ENCODE measurements around the gene PACSIN2.
"Not testable (repeated sequence)": the region's sequence is repeated elsewhere in the genome, so short reads cannot be mapped to it uniquely, and the experiment has no call there.

PACSIN2 gene

DNA sequence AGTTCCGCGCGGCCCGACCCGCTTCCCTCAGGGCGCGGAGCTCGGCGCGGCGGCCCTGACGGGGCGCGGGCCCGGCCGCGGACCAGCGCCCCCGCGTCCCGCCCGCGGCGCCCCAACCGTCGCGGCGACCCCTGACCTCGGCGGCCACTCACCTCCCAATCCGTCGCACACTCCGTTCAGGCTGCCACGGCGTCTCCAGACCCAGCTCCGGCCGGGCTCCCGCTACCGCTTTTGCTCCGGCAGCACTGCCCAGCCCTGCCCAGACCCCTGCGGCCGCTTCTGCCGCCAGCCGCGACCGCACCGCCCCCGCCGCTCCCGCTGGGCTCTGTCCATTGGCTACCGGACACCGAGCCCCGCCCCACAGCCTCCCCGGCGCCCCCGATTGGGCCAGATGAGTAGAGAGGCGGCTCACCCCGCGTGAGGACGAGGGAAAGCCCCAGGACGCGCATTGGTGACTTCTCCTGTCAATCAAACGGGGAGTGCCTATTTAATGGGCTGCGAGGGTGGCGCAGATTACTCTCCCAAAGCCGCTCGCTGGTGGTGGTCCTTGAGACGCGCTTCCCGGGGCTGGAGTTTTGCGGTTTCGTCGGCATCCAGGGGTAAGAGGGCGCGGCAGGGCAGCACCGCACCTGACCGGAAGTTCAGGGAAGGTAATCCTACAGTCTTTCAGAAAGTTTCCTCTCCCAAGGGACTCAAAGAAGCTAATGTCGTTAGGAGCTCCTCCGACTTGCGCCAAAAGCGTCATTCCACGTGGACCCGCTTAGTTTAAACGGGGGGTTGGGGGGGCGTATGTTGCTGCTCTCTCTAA, at the start of gene PACSIN2:
Gene PACSIN2, minus strand, starts transcription at position 281 of the 808 bp plus-strand sequence. CDS start 103,069 bp downstream, outside the sequence.
- peak; percentile 98 to 99 for DNase-seq (ENCODE audit: low read depth in 2 of 2)

DNA sequence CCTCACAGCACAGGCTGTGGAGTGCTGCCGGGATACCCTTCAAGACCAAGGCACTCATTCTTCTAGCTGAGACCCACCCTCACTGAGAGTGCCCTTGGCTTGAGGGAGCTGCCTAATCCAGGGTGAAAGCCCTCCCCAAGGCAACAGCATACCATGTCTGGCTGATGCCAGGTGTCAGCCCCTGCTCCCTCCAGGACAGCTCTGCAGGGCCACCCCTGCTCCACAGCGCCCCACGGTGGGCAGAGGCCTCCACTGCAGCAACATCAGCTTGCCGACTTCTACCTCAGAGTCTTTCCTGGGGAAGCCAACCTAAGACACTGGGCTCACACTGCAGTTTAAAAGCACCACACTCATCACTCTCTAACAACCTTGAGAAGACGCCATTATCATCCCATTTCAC, 45.2 kb upstream of the PACSIN2 start:
- DNase-seq (ENCODE audit: low read depth in 2 of 2) = no peak

GRCh38 chr22:43057641-43058040, 42.7 kb upstream of the PACSIN2 start:
- no peak for DNase-seq (ENCODE audit: low read depth in 2 of 2)

DNA sequence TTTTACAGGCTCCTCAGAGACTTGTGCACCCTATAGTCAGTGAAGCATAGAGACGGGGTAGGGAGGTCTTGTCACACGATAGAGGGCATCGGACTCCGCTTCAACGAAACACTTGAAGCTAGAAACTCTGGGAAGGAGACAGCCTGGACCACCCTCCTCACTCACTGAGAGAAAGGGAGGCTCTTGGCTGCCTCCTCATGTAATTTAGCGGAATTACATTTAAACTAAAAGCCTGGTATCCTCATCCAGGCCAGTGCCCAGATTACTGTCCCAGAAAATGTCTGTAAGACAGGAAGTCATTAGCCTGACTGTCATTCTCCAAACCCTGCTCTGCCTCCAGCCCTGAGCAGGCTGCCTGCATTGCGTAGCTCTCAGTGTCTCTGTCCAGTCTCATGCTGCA, 38.2 kb upstream of the PACSIN2 start:
- no peak for DNase-seq (ENCODE audit: low read depth in 2 of 2)

- DNase-seq (ENCODE audit: low read depth in 2 of 2) = no peak
These were observed 36.0 kb upstream of the PACSIN2 start for GRCh38 chr22:43050995-43051394.

- no peak for DNase-seq (ENCODE audit: low read depth in 2 of 2)
These were observed 32.7 kb upstream of the PACSIN2 start for GRCh38 chr22:43047605-43048004.

DNA sequence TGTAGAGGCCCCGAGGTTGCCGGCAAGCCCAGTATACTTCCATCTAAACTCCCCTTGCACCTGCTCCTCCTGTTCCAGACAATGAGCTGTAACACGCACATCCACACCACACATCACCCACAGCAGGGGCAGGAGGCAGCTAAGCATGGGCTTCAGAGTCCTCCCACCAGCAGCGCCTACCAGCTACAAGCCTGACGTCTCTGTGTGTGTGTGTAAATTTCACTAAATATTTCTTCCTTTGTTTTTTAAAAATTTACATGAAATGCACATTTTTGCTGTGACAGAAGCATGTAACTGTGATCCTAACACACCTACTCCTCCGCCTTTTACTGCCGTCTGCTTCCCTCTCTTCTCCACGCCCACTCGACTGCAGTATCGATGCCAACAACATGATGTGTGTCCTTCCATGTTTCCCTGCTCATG, 29.4 kb upstream of the PACSIN2 start:
- DNase-seq (ENCODE audit: low read depth in 2 of 2) = no peak

- no peak for DNase-seq (ENCODE audit: low read depth in 2 of 2)
These were observed 27.3 kb upstream of the PACSIN2 start for GRCh38 chr22:43042101-43042780.

DNA sequence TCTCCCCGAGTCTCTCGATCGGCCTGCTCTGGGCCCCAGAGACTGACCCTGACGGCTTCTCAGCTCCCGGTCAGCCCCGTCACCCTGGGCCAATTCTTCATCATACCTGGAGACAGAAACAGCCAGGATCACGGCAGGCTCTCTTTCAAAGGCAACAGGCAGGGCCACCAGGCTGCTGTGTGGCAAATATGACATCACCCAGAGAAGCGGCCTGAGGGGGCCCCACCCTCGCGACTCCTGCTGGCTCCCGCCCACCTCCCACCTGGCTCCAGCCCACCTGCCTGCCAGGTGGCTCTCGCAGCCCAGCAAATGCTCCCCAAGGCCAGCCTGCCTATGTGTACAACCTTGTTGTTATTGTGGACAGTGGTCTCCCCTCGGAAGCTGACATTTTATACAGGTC, 24.9 kb upstream of the PACSIN2 start:
- DNase-seq (ENCODE audit: low read depth in 2 of 2) = no peak

DNA sequence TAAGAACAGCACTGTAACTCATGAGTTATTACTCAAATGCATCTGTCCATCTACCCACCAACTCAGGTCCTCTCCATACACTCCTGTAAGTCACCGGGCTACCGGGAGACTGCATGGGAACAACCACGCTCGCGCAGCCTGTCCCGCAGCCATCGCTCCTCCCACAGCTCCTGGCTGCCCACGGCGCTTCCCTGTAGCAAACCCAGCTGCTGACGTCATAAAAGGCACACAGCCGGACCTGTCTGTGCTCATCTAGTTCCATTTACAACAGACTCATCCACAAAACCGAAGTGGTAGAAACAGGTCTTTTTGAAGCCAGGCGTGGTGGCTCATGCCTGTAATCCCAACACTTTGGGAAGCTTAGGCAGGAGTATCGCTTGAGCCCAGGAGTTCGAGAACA, 23.4 kb upstream of the PACSIN2 start:
- no peak for DNase-seq (ENCODE audit: low read depth in 2 of 2)

DNA sequence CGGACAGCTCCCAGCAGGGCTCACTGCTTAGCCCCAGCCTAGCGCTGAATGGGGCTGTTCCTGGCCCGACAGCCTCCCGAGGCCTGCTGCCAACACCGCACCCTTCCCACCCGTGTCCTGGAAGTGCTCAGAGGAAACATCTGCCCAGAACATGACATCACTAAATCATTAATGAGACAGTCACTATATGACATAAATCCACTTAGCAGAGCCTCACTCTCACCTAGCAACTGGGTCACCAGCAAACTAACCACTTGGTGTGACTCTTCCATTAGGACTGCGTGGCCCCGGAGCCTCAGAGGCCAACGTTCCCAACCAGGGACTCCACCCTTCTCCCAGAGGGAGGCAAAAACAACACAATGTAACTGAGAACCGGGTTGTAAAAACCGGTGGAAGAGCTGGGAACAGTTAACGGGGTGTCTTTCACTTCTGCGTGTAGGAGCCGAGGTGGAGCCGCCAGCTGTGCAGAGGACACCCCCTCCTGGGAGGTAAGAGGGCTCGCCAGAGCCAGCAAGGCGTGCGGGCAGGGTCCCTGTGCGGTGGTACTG, 21.4 kb upstream of the PACSIN2 start:
- DNase-seq (ENCODE audit: low read depth in 2 of 2) = no peak

GRCh38 chr22:43035250-43035649, 20.3 kb upstream of the PACSIN2 start:
- DNase-seq (ENCODE audit: low read depth in 2 of 2) = no peak

- no peak for DNase-seq (ENCODE audit: low read depth in 2 of 2)
These were observed 16.7 kb upstream of the PACSIN2 start for GRCh38 chr22:43031617-43032016.

DNA sequence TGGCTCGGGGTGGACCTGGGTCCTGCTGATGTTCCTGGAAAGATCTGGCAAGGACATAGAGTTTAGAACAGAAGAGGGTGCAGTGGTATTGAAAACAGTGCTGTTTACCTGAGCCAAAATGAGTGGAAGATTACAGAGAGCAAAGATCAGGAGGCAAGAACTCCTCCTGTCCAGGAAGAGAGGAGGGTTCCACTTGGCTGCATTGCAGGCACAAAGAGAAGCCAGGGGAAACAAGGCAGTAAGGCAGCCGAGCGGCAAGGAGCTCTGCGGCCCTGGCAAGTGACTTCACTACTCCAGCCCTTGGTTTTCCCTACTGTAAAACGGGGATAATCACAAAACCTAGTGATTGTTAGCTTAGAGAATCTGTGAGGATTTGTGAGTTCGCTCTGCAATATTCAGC, 3.7 kb upstream of the PACSIN2 start:
- no peak for DNase-seq (ENCODE audit: low read depth in 2 of 2)

GRCh38 chr22:43017525-43018460, 2.8 kb upstream of the PACSIN2 start:
- no peak for DNase-seq (ENCODE audit: low read depth in 2 of 2)

GRCh38 chr22:43016150-43016549, 1.2 kb upstream of the PACSIN2 start:
- not testable (repeated sequence) for DNase-seq (ENCODE audit: low read depth in 2 of 2)

GRCh38 chr22:43015677-43016042, 711 bp upstream of the PACSIN2 start:
- DNase-seq (ENCODE audit: low read depth in 2 of 2) = no peak

- DNase-seq (ENCODE audit: low read depth in 2 of 2) = no peak
These were observed 557 bp downstream of the PACSIN2 start for GRCh38 chr22:43014316-43014868.

- DNase-seq (ENCODE audit: low read depth in 2 of 2) = no peak
These were observed 1.3 kb downstream of the PACSIN2 start for GRCh38 chr22:43013355-43014315.

DNA sequence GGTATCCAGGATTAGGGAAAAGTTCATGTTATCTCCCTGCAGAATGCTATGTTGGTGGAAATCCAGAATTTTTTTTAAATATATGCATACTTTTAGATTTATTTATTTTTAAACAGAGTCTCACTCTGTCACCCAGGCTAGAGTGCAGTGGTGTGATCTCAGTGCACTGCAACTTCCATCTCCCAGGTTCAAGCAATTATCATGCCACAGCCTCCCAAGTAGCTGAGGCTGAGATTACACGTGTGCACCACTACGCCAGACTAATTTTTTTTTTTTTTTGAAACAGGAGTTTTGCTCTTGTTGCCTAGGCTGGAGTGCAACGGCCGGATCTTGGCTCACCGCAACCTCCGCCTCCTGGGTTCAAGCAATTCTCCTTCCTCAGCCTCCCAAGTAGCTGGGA, 2.6 kb downstream of the PACSIN2 start:
- no peak for DNase-seq (ENCODE audit: low read depth in 2 of 2)
